BLaER1 treated with 17β-estradiol and CSF1 and Interleukin-3, amounts not matched to agents 10 nM and 100 nM (cell line): ENCODE results near the gene CALML5.

Experiments
- H3K27ac ChIP-seq, 11 experiments: shearing (Covaris generic); formaldehyde crosslinking; 2 replicates each; pipeline ENCODE4 v1.8.1; 2022
- H3K27me3 ChIP-seq, 11 experiments: shearing (Covaris generic); formaldehyde crosslinking; 2 replicates each; pipeline ENCODE4 v1.8.1; 2022
- H3K36me3 ChIP-seq, 11 experiments: shearing (Covaris generic); formaldehyde crosslinking; 2 replicates each; pipeline ENCODE4 v1.8.1; 2022
- H3K4me1 ChIP-seq, 10 experiments: shearing (Covaris generic); formaldehyde crosslinking; 2 replicates each; pipeline ENCODE4 v1.8.1; 2022
- H3K4me2 ChIP-seq, 11 experiments: shearing (Covaris generic); formaldehyde crosslinking; 2 replicates each; pipeline ENCODE4 v1.8.1; 2022
- H3K4me3 ChIP-seq, 10 experiments: shearing (Covaris generic); formaldehyde crosslinking; 2 replicates each; pipeline ENCODE4 v1.8.1; 2022
- H3K9ac ChIP-seq, 11 experiments: shearing (Covaris generic); formaldehyde crosslinking; 2 replicates each; pipeline ENCODE4 v1.8.1; 2022
- H3K9me3 ChIP-seq, 11 experiments: shearing (Covaris generic); formaldehyde crosslinking; replicated peaks in 1 of 11; 2 replicates each; pipeline ENCODE4 v1.8.1; 2022
- H4K20me1 ChIP-seq, 11 experiments: shearing (Covaris generic); formaldehyde crosslinking; 2 replicates each; pipeline ENCODE4 v1.8.1; 2022
- Cebpa-rat ChIP-seq, 11 experiments: shearing (Covaris generic); IDR thresholded peaks; 2 replicates each; pipeline ENCODE4 v1.8.1; 2022

Gene CALML5

DNA sequence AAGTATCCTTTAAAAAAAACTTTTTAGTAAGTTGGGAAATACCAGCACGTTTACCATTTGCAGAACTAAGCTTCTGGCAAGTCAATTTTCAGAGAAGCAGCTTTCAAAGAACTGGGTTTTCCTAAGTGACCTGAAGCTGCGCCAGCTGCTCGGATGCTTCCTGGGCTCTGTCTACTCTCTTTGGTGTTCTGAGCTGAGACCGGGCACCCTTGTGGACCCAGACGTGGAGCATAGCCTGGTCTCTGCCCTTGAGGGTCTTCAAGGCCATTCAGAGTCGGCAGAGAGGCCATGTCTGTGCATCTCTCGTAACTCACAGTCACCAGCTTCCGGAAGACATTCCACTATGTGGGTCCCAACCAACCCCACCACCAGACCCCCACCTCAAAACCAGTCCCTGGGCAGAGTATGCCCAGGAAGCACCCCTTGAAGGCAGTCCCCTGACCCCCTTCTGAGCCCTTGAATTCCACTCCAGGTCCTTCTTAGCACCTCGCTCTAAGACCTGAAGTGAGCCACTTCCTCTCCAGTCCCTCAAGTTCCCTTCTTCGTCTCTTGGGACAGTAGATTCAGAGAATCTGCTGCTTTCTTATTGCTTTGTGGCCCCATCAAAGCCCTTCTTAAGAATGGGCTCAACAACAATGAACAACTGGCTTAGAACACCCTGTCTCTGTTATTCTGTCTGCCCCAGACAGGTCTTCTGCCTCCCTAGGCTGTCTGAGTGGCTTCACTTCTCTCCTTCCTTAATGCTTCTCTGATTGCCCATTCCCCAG is 8.5 kb downstream of the CALML5 start:
- Histone ChIP-seq H3K9me3 (peaks cover 10 to 20% (median 14%) of the 10 kb centered on the region in 11 experiments), H3K4me1 (peaks cover 0 to 15% (median 13%) of the 10 kb centered on the region in 10 experiments; a peak in 17 of 20 replicates), H3K4me3 (no peak overlapping the region), H3K27ac (no peak overlapping the region), H3K36me3 (no peaks in the 10 kb centered on the region; a peak in 1 of 22 replicates), H3K27me3 (no peaks in the 10 kb centered on the region), H4K20me1 (no peaks in the 10 kb centered on the region; a peak in 1 of 22 replicates), H3K9ac (no peak overlapping the region), H3K4me2 (peak overlapping the region in 10 of 11 experiments; percentile 17 to 80 (median 60); a peak in 19 of 22 replicates)
- TF ChIP-seq Cebpa-rat (IDR thresholded peaks at IDR 0.05), result no peak

DNA sequence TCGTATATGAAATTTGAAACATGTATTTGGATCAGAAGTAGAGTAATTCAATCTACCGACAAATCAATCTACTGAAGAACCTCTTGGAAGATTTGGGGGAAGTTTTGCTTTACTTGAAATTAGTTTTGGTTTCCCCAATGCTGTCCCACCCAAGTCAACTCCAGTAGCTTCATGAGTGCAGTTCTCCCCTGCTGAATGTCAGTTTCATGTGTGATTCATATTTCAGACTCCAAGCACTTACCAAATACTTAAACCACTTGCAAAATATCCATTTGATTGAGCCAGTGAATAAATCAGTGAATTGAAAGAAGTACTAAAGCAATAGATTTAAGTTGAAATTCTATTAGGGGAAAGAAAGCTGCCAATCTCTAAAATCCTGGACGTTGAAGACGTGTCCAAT is 9.3 kb downstream of the CALML5 start:
- Histone ChIP-seq H3K27ac (no peak overlapping the region), H3K9ac (no peak overlapping the region), H3K4me1 (peaks cover 0 to 15% (median 13%) of the 10 kb centered on the region in 10 experiments; a peak in 17 of 20 replicates), H4K20me1 (no peaks in the 10 kb centered on the region; a peak in 1 of 22 replicates), H3K4me2 (no peak overlapping the region), H3K27me3 (no peaks in the 10 kb centered on the region), H3K36me3 (no peaks in the 10 kb centered on the region; a peak in 1 of 22 replicates), H3K4me3 (no peak overlapping the region), H3K9me3 (peaks cover 10 to 20% (median 14%) of the 10 kb centered on the region in 11 experiments)
- TF ChIP-seq Cebpa-rat (IDR thresholded peaks at IDR 0.05), result no peak

DNA sequence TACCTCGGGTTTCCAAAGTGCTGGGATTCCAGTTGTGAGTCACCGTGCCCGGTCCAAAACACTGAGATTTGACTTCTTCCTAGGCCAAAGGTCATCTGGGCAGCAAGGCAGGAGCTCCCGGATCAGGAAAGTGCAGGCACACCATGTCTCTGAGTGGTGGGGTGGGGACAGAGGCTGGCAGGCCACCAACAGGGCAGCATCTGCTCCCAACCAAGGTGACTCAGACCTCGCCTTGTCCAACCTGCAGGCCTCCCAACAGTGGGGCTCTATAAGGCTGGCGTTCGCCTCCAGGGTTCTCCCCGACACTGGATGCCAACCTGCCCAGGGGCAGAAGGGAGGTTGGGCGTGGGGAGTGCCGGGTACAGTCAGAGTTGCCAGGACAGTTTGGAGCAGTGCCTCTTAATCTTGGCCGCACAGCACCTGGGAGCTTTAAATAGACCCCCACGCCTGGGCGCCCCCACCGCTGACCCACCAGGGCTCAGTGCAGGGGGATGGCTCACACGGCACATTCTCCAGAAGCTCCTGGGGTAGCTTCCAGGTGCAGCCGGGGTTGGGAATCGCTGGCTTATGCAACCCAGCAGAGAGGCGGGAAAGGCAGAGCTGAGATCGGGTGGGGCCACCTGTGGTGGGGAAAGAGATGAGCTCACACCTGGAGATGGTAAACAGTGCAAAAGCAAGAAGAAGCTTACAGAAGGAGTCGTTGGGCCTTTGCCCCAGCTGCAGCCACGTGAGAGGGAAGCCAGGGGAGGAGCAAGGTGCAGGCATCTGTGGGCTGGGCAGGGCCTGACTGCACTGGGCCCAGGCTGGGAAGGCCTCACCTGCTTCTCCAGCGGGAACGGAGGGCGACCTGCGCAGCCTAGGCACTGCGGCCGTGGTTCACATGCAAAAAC is 10.9 kb downstream of the CALML5 start:
- Histone ChIP-seq H3K27me3 (no peaks in the 10 kb centered on the region), H3K36me3 (no peaks in the 10 kb centered on the region; a peak in 1 of 22 replicates), H3K4me2 (no peak overlapping the region), H3K4me1 (peaks cover 0 to 15% (median 13%) of the 10 kb centered on the region in 10 experiments; a peak in 17 of 20 replicates), H3K9me3 (peaks cover 10 to 20% (median 14%) of the 10 kb centered on the region in 11 experiments), H3K4me3 (no peak overlapping the region), H3K27ac (no peak overlapping the region), H4K20me1 (no peaks in the 10 kb centered on the region), H3K9ac (no peak overlapping the region)
- no peak for TF ChIP-seq Cebpa-rat (IDR thresholded peaks at IDR 0.05)

DNA sequence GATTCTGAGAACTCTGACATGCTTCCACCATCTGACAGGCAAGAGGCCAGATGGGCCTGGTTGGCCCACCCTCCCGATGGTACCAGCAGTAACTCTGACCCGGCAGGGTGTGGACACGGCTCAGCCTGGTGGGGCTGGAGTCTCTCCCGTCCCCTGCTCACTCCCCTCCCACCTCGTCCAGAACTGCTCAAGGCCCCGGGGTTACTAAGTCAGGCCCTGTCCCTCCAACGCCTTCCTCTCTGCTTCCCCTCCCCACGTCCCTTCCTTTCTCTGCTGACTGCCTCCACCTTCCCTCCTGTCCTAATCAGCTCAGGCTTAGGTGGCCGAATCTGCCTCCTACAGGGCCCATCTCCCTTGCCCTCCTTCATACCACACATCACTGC is 12.5 kb downstream of the CALML5 start:
- H3K9ac ChIP-seq, result no peak overlapping the region
- H3K9me3 ChIP-seq, result peaks cover 0 to 5% (median 0%) of the 10 kb centered on the region in 11 experiments; a peak in 2 of 22 replicates
- H3K27me3 ChIP-seq, result no peaks in the 10 kb centered on the region
- TF ChIP-seq Cebpa-rat (IDR thresholded peaks at IDR 0.05), result no peak
- H3K36me3 ChIP-seq, result no peaks in the 10 kb centered on the region
- H3K4me3 ChIP-seq, result no peak overlapping the region
- H3K4me2 ChIP-seq, result no peak overlapping the region
- H4K20me1 ChIP-seq, result no peaks in the 10 kb centered on the region
- H3K4me1 ChIP-seq, result peaks cover 0 to 13% (median 12%) of the 10 kb centered on the region in 10 experiments; a peak in 17 of 20 replicates
- no peak overlapping the region for H3K27ac ChIP-seq

DNA sequence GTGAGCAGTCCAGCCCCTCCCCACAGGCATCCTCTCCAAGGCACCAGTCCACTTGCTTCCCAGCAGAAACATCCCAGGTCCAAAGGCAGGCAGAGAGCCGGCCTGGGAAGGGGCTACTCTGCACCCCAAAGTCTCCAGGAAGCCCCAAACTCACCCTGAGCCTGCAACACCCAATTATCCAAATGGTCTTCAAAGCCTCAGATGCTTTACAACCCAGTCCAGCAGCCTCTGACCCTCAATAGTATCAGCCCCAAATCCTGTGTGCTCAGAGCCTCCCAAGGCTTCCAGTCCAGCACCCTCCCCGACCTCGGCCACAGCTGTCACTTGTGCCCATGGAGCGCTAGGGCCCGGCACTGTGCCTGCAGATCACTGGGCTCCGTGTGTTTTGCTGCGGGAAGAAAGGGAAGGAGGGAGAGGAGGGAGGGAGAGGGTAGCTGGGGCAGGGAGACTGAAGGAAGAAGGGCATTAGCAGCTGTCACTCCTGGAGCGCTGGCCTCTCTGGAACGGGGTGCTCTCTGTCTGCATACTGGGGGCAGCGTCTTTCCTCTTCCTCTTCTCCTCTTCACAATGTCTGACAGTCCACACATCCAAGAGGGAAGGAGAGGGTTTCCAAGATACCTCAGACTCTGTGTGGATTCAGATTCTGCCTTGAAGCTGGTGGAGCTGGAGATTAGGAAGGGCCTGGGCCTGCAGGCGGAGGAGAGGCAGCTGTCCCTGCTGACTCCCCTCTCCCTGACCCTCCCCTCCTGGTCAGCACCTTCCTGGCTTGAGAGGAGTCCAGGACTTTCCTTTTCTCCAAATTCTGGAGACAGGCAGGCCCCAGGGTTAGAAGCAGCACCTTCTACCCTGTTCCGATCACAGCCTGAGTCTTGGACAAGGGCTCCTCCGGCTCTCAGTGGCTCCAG is 13.2 kb downstream of the CALML5 start:
- no peak overlapping the region for H3K4me2 ChIP-seq
- H4K20me1 ChIP-seq, result no peaks in the 10 kb centered on the region
- no peaks in the 10 kb centered on the region for H3K9me3 ChIP-seq
- H3K4me1 ChIP-seq, result peaks cover 0 to 7% (median 6%) of the 10 kb centered on the region in 10 experiments; a peak in 16 of 20 replicates
- H3K27me3 ChIP-seq, result no peaks in the 10 kb centered on the region
- no peak for TF ChIP-seq Cebpa-rat (IDR thresholded peaks at IDR 0.05)
- H3K9ac ChIP-seq, result no peak overlapping the region
- no peak overlapping the region for H3K27ac ChIP-seq
- no peak overlapping the region for H3K4me3 ChIP-seq
- H3K36me3 ChIP-seq, result no peaks in the 10 kb centered on the region

DNA sequence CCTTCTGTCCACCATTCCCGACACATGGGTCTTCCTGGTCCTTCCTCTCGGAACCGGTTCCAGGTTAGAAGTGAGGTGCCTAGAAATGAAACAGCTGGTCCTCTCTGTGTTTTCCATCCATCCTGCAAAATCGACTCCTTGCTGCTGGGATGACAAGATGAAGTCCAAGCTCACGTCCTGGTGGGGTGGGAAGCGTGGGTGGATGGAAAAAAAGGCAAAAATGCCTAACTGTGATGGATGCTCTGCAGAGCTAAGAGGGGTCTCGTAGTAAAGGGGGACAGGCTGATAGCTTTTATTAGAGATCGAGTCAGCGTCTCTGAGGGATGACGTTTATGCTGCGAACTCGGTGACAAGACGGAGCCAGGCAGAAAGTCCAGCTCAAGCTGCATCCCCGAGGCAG is 14.1 kb downstream of the CALML5 start:
- no peaks in the 10 kb centered on the region for H3K27me3 ChIP-seq
- no peak overlapping the region for H3K4me2 ChIP-seq
- H3K4me1 ChIP-seq, result peaks cover 0 to 4% (median 1%) of the 10 kb centered on the region in 10 experiments; a peak in 7 of 20 replicates
- no peak overlapping the region for H3K9ac ChIP-seq
- no peak overlapping the region for H3K27ac ChIP-seq
- no peaks in the 10 kb centered on the region for H3K9me3 ChIP-seq
- no peak overlapping the region for H3K4me3 ChIP-seq
- H3K36me3 ChIP-seq, result no peaks in the 10 kb centered on the region
- no peaks in the 10 kb centered on the region for H4K20me1 ChIP-seq
- TF ChIP-seq Cebpa-rat (IDR thresholded peaks at IDR 0.05), result no peak

DNA sequence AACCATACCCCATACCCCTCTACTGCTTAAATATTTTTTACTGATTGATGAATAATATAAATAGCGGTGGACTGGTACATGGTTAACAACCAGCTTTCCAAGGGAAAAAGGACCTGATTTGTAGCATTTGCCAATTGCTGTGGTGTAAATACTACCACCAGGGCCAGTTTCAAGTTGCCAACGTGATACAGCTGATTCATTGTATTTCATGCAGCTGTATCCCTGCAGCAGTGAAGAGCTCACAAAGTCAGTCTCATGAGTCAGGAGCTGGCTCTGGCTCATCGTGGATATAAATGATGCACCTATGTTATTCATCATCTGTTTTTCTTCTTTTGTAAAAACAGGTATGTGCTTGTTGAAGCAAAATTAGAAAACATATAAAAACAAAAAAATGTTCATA is 15.2 kb downstream of the CALML5 start:
- Histone ChIP-seq H3K4me2 (no peak overlapping the region), H3K27me3 (no peaks in the 10 kb centered on the region), H3K9ac (no peak overlapping the region), H4K20me1 (no peaks in the 10 kb centered on the region), H3K4me3 (no peak overlapping the region), H3K27ac (no peak overlapping the region), H3K36me3 (no peaks in the 10 kb centered on the region), H3K4me1 (peaks cover 5 to 15% (median 12%) of the 10 kb centered on the region in 10 experiments; a peak in 14 of 20 replicates), H3K9me3 (no peaks in the 10 kb centered on the region)
- no peak for TF ChIP-seq Cebpa-rat (IDR thresholded peaks at IDR 0.05)

DNA sequence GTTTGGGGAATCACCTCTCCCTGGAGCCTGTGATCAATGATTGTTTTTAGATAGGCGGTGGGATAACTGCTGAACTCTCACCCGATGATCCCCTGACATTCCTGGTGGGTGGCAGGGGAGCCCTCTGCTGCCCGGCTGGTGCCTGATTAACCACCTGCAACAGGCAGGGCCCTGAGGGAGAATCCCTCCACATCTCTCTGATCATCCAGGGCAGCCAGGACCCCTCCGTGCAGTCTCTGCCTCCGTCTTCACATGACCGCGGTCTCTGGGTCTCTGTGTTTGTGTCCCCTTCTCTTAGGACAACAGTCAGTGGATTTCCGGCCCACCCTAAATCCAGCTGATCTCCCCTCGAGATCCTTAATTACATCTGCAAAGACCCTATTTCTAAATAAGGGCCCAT is 17.4 kb downstream of the CALML5 start:
- H3K27ac ChIP-seq, result no peak overlapping the region
- H4K20me1 ChIP-seq, result no peaks in the 10 kb centered on the region
- H3K36me3 ChIP-seq, result no peaks in the 10 kb centered on the region
- H3K4me3 ChIP-seq, result no peak overlapping the region
- no peak overlapping the region for H3K4me2 ChIP-seq
- peaks cover 5 to 28% (median 21%) of the 10 kb centered on the region in 10 experiments; a peak in 14 of 20 replicates for H3K4me1 ChIP-seq
- no peak overlapping the region for H3K9ac ChIP-seq
- no peaks in the 10 kb centered on the region for H3K9me3 ChIP-seq
- no peak for TF ChIP-seq Cebpa-rat (IDR thresholded peaks at IDR 0.05)
- no peaks in the 10 kb centered on the region for H3K27me3 ChIP-seq
